Measurements from ENCODE around the gene FTCDNL1. TPM values are rescaled to one million over a fixed set of nuclear protein-coding genes. Genes with fewer than 3 reads are reported as not detected.

FTCDNL1 gene
- total RNA-seq, 2 experiments from 2014 or later, result 2.3 to 2.4 TPM

GRCh38 chr2:199764273-199764800 is 86.7 kb downstream of the FTCDNL1 start:
- no peaks in the 10 kb centered on the region for H3K36me3 Mint-ChIP-seq (ENCODE audit: low read depth)
- H3K9me3 Mint-ChIP-seq, result no peaks in the 10 kb centered on the region
- no peak overlapping the region for H3K27ac Mint-ChIP-seq
- peaks cover 3% of the 10 kb centered on the region for H3K27me3 Mint-ChIP-seq
- ChIA-PET POLR2A (no interaction called here), CTCF (no interaction called here)
- no peak for DNase-seq
- H3K4me1 Mint-ChIP-seq, result no peaks in the 10 kb centered on the region
- H3K4me3 Mint-ChIP-seq, result no peak overlapping the region

DNA sequence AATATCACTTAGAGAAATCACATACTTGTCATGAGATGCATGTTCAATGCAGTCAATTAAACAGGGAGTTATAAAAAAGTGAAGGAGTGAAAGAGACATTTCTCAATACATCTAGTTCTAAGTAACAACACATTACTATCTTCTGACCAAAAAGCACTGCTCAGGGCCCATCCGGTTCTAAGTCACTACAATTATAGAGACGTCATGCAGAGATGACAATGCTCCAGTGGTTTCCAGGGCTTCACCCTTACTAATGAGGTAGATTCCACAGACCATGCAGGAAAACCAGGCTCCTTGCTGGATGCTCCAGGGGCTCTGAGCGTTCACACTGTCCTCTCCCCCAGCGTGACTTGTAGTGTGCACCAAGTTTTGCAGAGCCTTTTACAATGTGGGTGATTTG is 88.0 kb downstream of the FTCDNL1 start:
- no peaks in the 10 kb centered on the region for H3K4me1 Mint-ChIP-seq
- CTCF ChIA-PET, result no interaction called here
- no peak for DNase-seq
- H3K27me3 Mint-ChIP-seq, result peaks cover 3% of the 10 kb centered on the region
- H3K9me3 Mint-ChIP-seq, result no peaks in the 10 kb centered on the region
- POLR2A ChIA-PET, result no interaction called here
- H3K36me3 Mint-ChIP-seq (ENCODE audit: low read depth), result no peaks in the 10 kb centered on the region
- H3K27ac Mint-ChIP-seq, result no peak overlapping the region
- no peak overlapping the region for H3K4me3 Mint-ChIP-seq

GRCh38 chr2:199760574-199760973 is 90.4 kb downstream of the FTCDNL1 start:
- no peak overlapping the region for H3K27ac Mint-ChIP-seq
- DNase-seq, result no peak
- no peaks in the 10 kb centered on the region for H3K36me3 Mint-ChIP-seq (ENCODE audit: low read depth)
- H3K27me3 Mint-ChIP-seq, result peaks cover 15% of the 10 kb centered on the region
- ChIA-PET POLR2A (no interaction called here), CTCF (no interaction called here)
- no peaks in the 10 kb centered on the region for H3K9me3 Mint-ChIP-seq
- H3K4me3 Mint-ChIP-seq, result no peak overlapping the region
- no peaks in the 10 kb centered on the region for H3K4me1 Mint-ChIP-seq

DNA sequence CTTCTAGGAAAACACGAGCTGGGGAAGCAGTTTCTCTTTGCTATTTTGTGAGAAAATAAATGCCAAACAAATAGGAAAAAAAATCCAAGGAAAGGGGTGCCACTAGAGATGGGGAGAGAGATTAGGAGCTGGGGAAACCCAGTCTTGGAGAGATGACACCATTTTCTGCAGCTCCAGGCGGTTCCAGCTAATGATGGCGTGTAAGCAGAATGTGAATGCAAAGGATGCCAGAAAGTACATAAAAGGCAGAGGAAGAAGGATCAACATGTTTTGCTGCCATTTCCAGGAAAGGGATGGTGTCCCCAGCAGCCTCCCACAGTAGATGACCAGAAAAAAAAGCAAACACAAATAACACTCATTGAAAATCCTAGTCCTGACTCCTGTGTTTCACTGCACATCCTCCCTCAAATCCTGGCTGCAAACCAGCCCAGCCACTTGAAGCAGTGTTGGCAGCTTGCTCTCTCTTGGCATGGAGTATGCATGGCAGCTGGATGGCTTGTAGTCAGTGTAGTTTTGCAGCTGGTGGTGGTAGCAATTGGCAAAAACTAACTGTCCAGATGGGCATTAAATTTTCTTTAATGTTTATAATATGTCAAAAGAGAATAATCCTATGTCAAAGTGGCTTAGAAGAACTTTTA is 93.6 kb downstream of the FTCDNL1 start:
- Mint-ChIP-seq H3K27me3 (peaks cover 15% of the 10 kb centered on the region), H3K9me3 (no peaks in the 10 kb centered on the region), H3K4me3 (no peak overlapping the region), H3K4me1 (no peaks in the 10 kb centered on the region), H3K27ac (no peak overlapping the region), H3K36me3 (ENCODE audit: low read depth) (no peaks in the 10 kb centered on the region)
- ChIA-PET POLR2A (no interaction called here), CTCF (no interaction called here)
- DNase-seq, result no peak

DNA sequence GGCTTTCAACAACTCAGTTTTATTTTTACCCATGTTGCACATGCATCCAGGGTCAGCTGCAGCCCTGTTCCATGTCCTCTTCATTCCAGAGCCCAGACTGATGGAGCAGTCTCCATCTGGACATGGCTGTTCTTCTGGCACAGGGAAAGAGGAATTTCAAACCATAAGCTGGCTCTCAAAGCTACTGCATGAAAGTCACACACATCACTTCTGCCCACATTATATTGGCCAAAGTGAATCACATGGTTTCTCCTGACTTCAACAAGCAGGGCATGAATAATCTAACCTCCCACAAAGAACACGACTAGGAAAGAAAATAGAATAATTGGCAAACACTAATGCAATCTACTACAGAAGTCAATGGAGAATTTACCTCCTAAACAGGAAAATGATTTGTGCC is 94.2 kb downstream of the FTCDNL1 start:
- Mint-ChIP-seq H3K4me1 (no peaks in the 10 kb centered on the region), H3K4me3 (no peak overlapping the region), H3K27me3 (peaks cover 15% of the 10 kb centered on the region), H3K9me3 (no peaks in the 10 kb centered on the region), H3K36me3 (ENCODE audit: low read depth) (no peaks in the 10 kb centered on the region), H3K27ac (no peak overlapping the region)
- ChIA-PET POLR2A (no interaction called here), CTCF (no interaction called here)
- DNase-seq, result no peak

- Mint-ChIP-seq H3K9me3 (no peaks in the 10 kb centered on the region), H3K36me3 (ENCODE audit: low read depth) (no peaks in the 10 kb centered on the region), H3K27me3 (peaks cover 15% of the 10 kb centered on the region), H3K4me1 (no peaks in the 10 kb centered on the region), H3K27ac (no peak overlapping the region), H3K4me3 (no peak overlapping the region)
- POLR2A ChIA-PET, result no interaction called here
- DNase-seq, result no peak
- CTCF ChIA-PET, result no interaction called here
Observed at GRCh38 chr2:199756211-199756610, 94.8 kb downstream of the FTCDNL1 start.

DNA sequence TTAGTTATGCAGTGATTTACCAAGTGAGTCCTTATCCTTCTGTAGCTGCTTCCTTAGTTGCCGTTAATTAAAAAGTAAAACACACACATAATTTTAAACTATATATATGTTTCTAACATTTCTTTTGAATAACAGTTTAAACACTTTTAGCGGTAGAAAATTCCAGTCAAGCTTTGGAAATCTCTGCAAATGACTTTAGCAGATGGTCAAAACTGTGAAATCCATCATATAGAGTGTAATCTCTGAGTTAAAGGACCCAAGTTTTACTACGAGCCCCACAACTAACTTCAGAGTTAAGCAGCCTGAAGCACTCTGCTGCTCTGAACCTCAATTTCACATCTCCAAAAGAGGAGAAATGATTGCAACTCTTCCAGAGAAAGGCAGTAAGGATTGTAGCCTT is 96.2 kb downstream of the FTCDNL1 start:
- POLR2A ChIA-PET, result no interaction called here
- DNase-seq, result no peak
- Mint-ChIP-seq H3K27ac (no peak overlapping the region), H3K27me3 (peaks cover 13% of the 10 kb centered on the region), H3K9me3 (no peaks in the 10 kb centered on the region), H3K4me1 (no peaks in the 10 kb centered on the region), H3K36me3 (ENCODE audit: low read depth) (no peaks in the 10 kb centered on the region), H3K4me3 (no peak overlapping the region)
- CTCF ChIA-PET, result no interaction called here

- Mint-ChIP-seq H3K27ac (no peak overlapping the region), H3K4me1 (no peaks in the 10 kb centered on the region), H3K27me3 (peaks cover 4% of the 10 kb centered on the region), H3K9me3 (no peaks in the 10 kb centered on the region), H3K36me3 (ENCODE audit: low read depth) (no peaks in the 10 kb centered on the region), H3K4me3 (no peak overlapping the region)
- no peak for DNase-seq
- ChIA-PET POLR2A (no interaction called here), CTCF (no interaction called here)
Observed at GRCh38 chr2:199751492-199752120, 99.4 kb downstream of the FTCDNL1 start.

DNA sequence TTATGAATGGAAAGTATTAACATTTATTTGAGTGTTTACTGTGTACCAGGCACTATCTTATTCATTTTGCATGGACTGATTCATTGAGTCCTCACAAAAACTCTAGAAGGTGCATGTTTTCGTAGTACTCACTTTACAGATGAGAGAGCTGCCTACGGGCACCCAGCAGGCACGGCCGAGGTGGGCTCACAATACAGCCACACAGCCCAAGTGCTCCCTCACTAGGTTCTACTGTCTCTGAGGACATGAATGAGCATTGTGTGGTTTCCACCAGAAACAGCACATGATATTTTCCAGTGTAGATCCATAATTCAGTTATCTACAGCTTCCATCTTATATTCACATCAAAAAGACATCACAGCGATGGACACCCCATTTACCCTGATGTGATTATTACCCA is 101.4 kb downstream of the FTCDNL1 start:
- no peaks in the 10 kb centered on the region for H3K36me3 Mint-ChIP-seq (ENCODE audit: low read depth)
- no peaks in the 10 kb centered on the region for H3K27me3 Mint-ChIP-seq
- no peaks in the 10 kb centered on the region for H3K4me1 Mint-ChIP-seq
- ChIA-PET CTCF (no interaction called here), POLR2A (no interaction called here)
- H3K4me3 Mint-ChIP-seq, result no peak overlapping the region
- H3K27ac Mint-ChIP-seq, result no peak overlapping the region
- DNase-seq, result no peak
- H3K9me3 Mint-ChIP-seq, result no peaks in the 10 kb centered on the region

GRCh38 chr2:199744724-199745123 is 106.3 kb downstream of the FTCDNL1 start:
- Mint-ChIP-seq H3K36me3 (ENCODE audit: low read depth) (no peaks in the 10 kb centered on the region), H3K27me3 (no peaks in the 10 kb centered on the region), H3K4me1 (no peaks in the 10 kb centered on the region), H3K27ac (no peak overlapping the region), H3K9me3 (no peaks in the 10 kb centered on the region), H3K4me3 (no peak overlapping the region)
- CTCF ChIA-PET, result no interaction called here
- POLR2A ChIA-PET, result no interaction called here
- DNase-seq, result no peak

DNA sequence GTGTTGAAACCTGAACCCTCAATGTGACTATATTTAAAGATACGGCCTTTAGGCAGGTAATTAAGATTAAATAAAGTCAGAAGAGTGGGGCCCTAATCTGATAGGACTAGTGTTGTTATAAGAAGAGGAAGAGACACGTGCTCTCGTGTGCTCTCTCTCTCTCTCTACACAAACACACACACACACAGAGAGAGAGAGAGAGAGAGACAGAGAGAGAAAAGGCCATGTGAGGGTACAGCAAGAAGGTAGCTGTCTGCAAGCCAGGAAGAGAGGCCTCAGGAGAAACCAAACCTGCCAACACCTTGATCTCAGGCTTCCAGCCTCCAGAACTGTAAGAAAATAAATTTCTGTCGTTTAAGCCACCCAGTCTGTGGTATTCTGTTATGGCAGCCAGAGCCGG is 106.7 kb downstream of the FTCDNL1 start:
- Mint-ChIP-seq H3K4me1 (no peaks in the 10 kb centered on the region), H3K27ac (no peak overlapping the region), H3K4me3 (no peak overlapping the region), H3K36me3 (ENCODE audit: low read depth) (no peaks in the 10 kb centered on the region), H3K9me3 (no peaks in the 10 kb centered on the region), H3K27me3 (no peaks in the 10 kb centered on the region)
- no peak for DNase-seq
- CTCF ChIA-PET, result no interaction called here
- POLR2A ChIA-PET, result no interaction called here

DNA sequence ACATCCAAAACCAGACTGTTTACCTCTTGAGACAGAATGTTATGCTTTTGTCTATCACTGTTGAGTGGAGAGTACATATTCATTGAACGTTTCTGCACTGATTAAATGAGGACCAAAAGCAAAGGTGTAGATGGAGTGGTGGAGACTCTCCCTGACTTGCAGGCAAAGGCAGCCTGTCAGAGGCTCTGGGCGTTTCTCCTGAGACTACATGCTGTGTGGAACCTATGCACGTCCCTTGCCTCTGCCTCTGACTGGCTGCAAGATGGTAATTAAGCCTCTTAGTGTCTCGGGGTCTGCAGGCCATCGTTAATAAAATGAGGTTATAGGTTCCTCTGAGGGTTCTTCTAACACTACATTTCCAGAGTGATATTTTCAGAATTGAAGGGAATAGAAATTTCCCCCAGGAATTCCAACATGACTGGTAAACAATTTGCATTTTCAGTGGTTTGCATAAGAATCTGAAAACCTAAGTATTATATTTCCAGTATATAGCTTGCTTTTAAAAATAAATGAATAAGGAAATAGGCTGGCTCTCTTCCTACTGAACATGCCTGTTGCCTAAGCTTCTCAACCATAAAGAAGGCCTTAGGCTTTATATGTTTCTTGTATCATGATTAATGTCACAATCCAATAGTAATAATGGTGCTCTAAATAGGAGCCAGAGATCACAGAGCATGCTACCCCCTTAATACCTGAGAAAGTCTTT is 107.4 kb downstream of the FTCDNL1 start:
- Mint-ChIP-seq H3K27me3 (peaks cover 3% of the 10 kb centered on the region), H3K4me3 (no peak overlapping the region), H3K36me3 (ENCODE audit: low read depth) (no peaks in the 10 kb centered on the region), H3K27ac (no peak overlapping the region), H3K4me1 (no peaks in the 10 kb centered on the region), H3K9me3 (no peaks in the 10 kb centered on the region)
- no peak for DNase-seq
- ChIA-PET POLR2A (no interaction called here), CTCF (no interaction called here)

GRCh38 chr2:199742884-199743283 is 108.1 kb downstream of the FTCDNL1 start:
- DNase-seq, result no peak
- no peak overlapping the region for H3K4me3 Mint-ChIP-seq
- no peaks in the 10 kb centered on the region for H3K4me1 Mint-ChIP-seq
- CTCF ChIA-PET, result no interaction called here
- H3K9me3 Mint-ChIP-seq, result no peaks in the 10 kb centered on the region
- no peak overlapping the region for H3K27ac Mint-ChIP-seq
- POLR2A ChIA-PET, result no interaction called here
- H3K36me3 Mint-ChIP-seq (ENCODE audit: low read depth), result no peaks in the 10 kb centered on the region
- peaks cover 8% of the 10 kb centered on the region for H3K27me3 Mint-ChIP-seq

DNA sequence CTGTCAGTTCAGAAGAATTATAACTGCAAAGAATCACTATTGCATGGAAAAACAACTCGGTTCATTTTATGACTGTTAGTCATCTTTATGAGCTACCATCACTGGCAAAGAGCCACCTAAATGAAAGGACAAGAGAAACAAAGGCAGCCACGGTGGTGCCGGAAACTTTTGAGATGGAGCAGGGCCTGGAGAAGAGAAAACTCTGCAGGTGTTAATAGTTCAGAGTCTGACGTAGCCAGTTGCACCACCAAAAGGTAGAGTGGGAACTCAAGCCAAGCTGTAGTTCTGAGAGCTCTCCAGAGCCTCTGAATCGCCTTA is 110.9 kb downstream of the FTCDNL1 start:
- no peaks in the 10 kb centered on the region for H3K4me1 Mint-ChIP-seq
- no peak overlapping the region for H3K4me3 Mint-ChIP-seq
- H3K9me3 Mint-ChIP-seq, result no peaks in the 10 kb centered on the region
- ChIA-PET POLR2A (no interaction called here), CTCF (interaction anchor here (0.6 to 2.1 kb wide), 3 partner anchors 8 to 241 kb away, joined by 3 to 6 read pairs (median 5); no protein-coding TSS in a partner anchor)
- no peak for DNase-seq
- no peak overlapping the region for H3K27ac Mint-ChIP-seq
- H3K27me3 Mint-ChIP-seq, result peaks cover 12% of the 10 kb centered on the region
- H3K36me3 Mint-ChIP-seq (ENCODE audit: low read depth), result no peaks in the 10 kb centered on the region
